GM21786 (cell line): Measurements from ENCODE around the gene TAB2.
"Not testable (repeated sequence)": the region's sequence is repeated elsewhere in the genome, so short reads cannot be mapped to it uniquely, and the experiment has no call there.

ENCODE experiments used
- ATAC-seq: cut with Tn5 transposase; IDR thresholded peaks from one replicate; pipeline ENCODE4 v1.9.1; 2021; ENCODE audit not compliant: unreplicated experiment

Gene TAB2

DNA sequence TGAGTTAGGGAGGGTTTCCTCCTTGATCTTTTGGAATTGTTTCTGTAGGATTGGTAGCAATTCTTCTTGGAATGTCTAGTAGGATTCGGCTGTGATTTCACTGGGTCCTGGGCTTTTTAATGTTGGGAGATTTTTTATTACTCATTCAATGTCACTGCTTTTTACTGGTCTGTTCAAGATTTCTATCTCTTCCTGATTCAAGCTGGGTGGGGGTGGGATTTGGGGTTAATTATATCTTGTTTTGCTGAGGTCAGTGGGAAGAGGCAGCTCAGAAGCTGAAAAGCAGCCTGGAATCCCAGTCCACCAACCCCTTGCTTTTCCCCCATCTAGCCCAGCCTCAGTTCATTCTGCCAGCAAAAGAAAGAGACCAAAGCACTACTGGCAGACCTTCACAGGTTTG lies 122.1 kb downstream of the TAB2 start:
- ATAC-seq: no peak

DNA sequence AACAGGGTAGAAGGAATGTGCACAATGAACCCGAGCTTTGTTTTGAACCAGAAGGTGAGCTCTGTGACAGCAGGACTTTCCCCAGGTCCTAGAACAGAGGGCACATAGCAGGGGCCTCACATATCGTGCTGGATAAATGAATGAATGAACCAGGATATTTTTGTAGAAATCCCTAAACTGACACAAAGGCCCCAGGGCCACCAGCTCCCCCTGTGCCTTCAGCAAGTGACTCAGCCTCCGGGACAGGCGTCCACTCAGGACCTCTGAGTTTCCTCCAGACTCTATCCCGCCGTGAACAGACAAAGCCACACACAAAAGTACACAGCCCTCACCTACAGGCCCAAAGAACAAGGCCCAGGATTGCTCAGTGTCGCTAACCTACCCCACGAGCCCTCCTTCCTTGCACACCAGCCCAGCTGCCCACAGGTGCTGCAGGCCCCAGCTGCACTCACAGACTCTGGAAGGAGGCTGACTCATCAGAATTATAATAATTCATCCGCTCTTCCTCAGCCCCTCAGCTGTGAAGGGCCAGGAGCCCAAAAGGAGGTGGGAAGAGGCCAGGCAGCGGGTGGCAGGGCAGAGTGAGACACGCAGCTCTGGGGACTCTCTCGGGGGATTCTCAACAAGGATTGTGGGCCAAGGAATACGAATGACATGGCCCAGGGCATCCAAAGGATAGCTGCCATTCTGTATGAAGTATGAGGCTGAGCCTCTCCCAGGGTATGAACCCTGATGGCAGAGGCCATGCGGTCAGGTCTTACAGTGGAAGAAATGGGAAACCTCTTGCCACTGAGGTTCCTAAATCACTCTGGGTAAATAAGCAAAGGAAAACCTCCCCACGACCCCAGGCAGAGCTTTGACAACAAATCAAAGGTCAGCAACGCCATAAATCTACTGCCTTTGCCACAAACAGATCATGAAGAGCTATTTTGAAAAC lies 123.5 kb downstream of the TAB2 start:
- ATAC-seq: no peak

DNA sequence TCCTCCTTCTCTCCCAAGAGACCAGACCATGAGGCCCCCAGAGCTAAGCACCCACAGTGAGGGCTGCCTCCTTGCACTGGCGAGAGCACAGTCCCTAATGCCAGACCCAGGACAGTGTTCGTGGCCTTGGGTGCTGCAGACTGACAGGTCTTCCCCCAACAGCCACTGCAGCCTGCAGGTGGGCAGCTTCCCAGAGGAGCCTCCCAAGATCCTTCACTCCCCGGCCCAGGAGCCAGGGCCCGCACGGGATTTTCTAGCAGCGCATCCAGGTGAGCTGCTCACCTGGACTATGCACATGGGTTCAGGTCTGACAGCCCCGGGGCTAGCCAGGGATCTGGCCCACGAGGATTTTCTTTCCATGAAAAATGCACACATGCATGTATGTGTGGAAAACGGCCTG lies 124.2 kb downstream of the TAB2 start:
- ATAC-seq: no peak

- no peak for ATAC-seq
Measured at GRCh38 chr6:149443411-149444181, 126.1 kb downstream of the TAB2 start.

DNA sequence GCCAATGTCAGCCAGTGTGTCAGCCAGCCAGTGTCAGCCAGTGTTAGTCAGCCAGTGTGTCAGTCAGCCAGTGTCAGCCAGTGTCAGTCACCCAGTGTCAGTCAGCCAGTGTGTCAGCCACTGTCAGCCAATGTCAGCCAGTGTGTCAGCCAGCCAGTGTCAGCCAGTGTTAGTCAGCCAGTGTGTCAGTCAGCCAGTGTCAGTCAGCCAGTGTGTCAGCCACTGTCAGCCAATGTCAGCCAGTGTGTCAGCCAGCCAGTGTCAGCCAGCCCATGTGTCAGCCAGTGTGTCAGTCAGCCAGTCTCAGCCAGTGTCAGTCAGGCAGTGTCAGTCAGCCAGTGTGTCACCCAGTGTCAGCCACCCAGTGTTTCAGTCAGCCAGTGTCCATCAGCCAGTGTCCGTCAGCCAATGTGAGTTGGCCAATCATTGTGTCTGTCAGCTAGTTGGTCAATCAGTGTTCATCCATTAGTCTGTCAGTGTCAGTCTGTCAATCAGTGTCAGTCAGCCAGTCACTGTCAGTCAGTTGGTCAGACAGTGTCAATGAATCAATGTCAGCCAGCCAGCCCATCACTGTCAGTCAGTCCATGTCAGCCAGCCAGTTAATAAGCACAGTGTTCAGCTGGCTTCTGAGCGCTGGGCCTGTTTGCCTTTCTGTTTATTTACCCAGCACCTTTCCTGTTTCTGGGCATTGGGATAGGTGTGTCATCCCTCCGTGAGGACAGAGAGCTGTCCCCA lies 127.0 kb downstream of the TAB2 start:
- ATAC-seq: not testable (repeated sequence)

DNA sequence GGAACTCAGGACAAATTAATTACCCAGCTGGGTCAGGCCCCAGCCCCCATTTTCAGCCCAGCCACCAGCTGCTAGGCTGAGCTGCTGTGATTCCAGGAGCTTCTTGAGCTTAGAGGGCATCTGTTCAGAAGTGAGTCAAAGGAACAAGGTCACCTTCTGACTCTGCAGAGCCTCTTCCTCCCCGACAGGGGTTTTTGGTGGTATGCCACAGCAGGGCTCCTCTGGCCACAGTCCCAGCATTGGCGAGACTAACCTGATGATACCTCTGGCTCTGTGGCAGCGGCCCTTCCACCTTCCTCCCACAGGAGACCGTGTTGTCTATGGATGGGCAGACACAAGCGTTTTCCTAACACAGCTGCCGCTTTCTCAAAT lies 127.6 kb downstream of the TAB2 start:
- ATAC-seq: peak; percentile 39

DNA sequence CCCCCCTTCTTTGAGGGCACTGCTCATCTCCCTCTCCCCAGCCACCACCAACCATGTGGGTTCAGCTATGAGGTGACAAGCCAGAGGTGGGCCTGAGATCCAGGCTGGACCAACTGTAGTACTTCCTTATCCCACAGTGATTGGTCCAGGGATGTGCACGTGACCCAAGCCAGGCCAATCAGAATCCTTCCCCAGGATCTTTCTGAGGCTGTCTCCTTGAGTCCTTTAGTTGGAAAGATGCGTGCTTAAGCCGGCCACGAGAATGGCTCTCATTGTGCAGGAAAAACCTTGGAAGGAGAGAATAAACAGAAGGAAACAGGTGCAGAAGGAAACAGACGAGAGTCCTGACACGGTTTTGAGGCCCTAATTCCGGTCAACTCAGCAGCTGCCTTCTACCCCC lies 128.1 kb downstream of the TAB2 start:
- ATAC-seq: no peak

GRCh38 chr6:149446791-149447376 lies 129.4 kb downstream of the TAB2 start:
- no peak for ATAC-seq

GRCh38 chr6:149448821-149449453 lies 131.4 kb downstream of the TAB2 start:
- ATAC-seq: no peak

DNA sequence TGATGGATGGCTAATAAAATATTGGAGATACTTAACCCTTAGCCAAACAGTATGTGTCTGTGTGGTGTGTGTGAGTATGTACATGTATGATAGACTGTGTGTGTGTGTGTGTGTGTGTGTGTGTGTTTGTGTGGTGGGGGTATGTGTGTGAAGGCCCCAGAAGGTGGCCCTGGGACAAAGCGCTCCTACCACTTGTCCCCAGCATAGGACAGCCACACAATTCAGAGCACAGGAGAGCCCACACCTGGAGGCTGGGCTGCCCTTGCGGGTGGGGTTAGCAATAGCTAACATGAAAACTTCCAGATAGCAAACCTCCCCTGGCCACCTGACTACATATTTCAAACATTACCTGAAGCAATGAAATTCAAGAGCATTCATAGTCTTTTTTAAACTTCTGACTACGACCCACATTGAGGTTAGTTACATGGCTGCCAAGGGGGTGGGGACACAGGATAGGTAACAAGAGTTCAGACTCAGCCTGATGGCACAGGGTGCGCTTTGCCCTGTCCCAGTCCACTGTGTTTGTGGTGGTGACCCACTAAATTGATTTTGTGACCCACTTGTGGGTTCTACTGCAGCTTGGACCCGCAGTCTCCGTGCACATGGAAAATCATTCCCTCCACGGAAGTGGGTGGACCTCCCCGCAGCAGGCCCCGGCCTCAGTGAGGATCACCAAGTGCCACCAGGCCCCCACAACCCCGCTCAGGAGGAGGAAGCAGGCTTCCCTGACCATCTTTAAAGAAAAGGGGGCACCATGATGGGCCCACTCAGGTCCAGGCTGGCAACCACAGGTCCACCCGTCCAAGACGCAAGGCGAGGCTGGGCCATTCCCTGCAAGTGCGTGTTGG lies 132.5 kb downstream of the TAB2 start:
- ATAC-seq: no peak

GRCh38 chr6:149450679-149451375 lies 133.3 kb downstream of the TAB2 start:
- no peak for ATAC-seq

GRCh38 chr6:149451376-149452036 lies 134.0 kb downstream of the TAB2 start:
- ATAC-seq: no peak

- ATAC-seq: no peak
Measured at GRCh38 chr6:149452037-149452939, 134.8 kb downstream of the TAB2 start.

GRCh38 chr6:149453597-149454345 lies 136.3 kb downstream of the TAB2 start:
- ATAC-seq: no peak

DNA sequence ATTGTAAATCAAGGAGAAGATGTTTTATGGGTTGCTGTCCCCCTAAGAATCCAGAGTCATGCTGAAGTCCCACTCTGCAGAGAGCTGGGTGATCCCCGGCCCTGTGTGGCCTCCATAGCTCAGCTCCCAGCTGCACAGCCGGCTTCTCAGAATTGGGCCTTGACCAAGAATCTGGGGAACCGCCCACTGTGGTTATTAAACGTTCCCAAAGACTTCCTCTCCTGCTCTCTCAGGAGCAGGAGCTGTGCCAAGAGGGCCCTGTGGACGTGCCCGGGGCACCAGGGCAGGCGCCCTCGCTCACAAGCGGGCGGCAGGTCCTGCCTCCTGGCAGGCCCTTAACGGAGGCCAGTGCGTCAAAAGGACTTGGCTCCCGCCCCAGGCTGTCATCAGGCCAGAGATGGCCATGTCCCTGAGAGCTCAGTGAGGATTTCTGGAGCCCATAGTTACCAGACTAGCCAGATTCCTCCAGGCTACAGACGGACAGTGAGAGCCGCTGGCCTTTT lies 136.9 kb downstream of the TAB2 start:
- ATAC-seq: no peak

GRCh38 chr6:149455031-149455732 lies 137.7 kb downstream of the TAB2 start:
- no peak for ATAC-seq
